IMR-90 (cell line): Measurements from ENCODE around the gene CTDSPL. TPM values are rescaled to one million over a fixed set of nuclear protein-coding genes. Genes with fewer than 3 reads are reported as not detected.

Source experiments
- ATAC-seq: fragments of 200-7000 bp; cut with Tn5 transposase; 2 replicates; pipeline ENCODE4 v1.9.1; 2020; ENCODE audit warnings: low read depth, mild to moderate bottlenecking, moderate library complexity
- BruUV-seq: library from RNA; stranded (reverse); fragments of 400-500 nt; replicated peaks from 2 replicates; lab custom pipeline; 2021; lab: Mats Ljungman, UMichigan
- CTCF ChIA-PET: fragments of 300-600 bp; formaldehyde crosslinking; extraction: SDS; loops from one replicate; lab custom pipeline; 2021; ENCODE audit warnings: antibody characterized with exemption; lab: Yijun Ruan, JAX
- POLR2A ChIA-PET: fragments of 300-600 bp; sonication (Branson Sonifier 250); formaldehyde crosslinking; loops from one replicate; lab custom pipeline; 2022; ENCODE audit warnings: antibody characterized with exemption; ENCODE audit not compliant: unreplicated experiment; lab: Charles Lee
- DNase-seq: peaks from one replicate; pipeline ENCODE4 v3.0.0; 2013
- H2AFZ ChIP-seq: replicated peaks from 2 replicates; pipeline ENCODE3; 2013; ENCODE audit warnings: low read length, mild to moderate bottlenecking; ENCODE audit not compliant: poor library complexity
- H2AK5ac ChIP-seq: 2 replicates; pipeline ENCODE4 v1.6.1; 2013; ENCODE audit warnings: low read depth, low read length, inconsistent platforms
- H2AK9ac ChIP-seq: replicated peaks from 2 replicates; pipeline ENCODE3; 2013; ENCODE audit warnings: mild to moderate bottlenecking, low read depth, low read length, moderate library complexity; ENCODE audit not compliant: poor library complexity
- H2BK120ac ChIP-seq: 2 replicates; pipeline ENCODE4 v1.6.1; 2013; ENCODE audit warnings: low read depth, low read length, inconsistent platforms
- H2BK15ac ChIP-seq: 3 replicates; pipeline ENCODE4 v1.6.1; 2013; ENCODE audit warnings: low read depth, low read length, inconsistent platforms
- H2BK20ac ChIP-seq: 2 replicates; pipeline ENCODE4 v1.6.1; 2013; ENCODE audit warnings: low read depth, mild to moderate bottlenecking, inconsistent platforms, low read length, moderate library complexity
- H2BK5ac ChIP-seq: 2 replicates; pipeline ENCODE4 v1.6.1; 2013; ENCODE audit warnings: mild to moderate bottlenecking, low read depth, low read length, inconsistent platforms; ENCODE audit not compliant: poor library complexity, severe bottlenecking
- H3K14ac ChIP-seq: replicated peaks from 2 replicates; pipeline ENCODE4 v1.6.1; 2013; ENCODE audit warnings: low read depth, low read length, inconsistent platforms
- H3K18ac ChIP-seq: 2 replicates; pipeline ENCODE4 v1.6.1; 2013; ENCODE audit warnings: low read depth, low read length, control low read depth
- H3K23ac ChIP-seq: 2 replicates; pipeline ENCODE4 v1.6.1; 2013; ENCODE audit warnings: low read depth, low read length, inconsistent platforms
- H3K27ac ChIP-seq: 2 replicates; pipeline ENCODE4 v1.5.1; 2013; ENCODE audit warnings: mild to moderate bottlenecking, control low read depth, low read length; ENCODE audit not compliant: insufficient read depth
- H3K27me3 ChIP-seq: 2 replicates; pipeline ENCODE4 v1.6.1; 2013; ENCODE audit warnings: low read length; ENCODE audit not compliant: control insufficient read depth, insufficient read depth
- H3K36me3 ChIP-seq: 2 replicates; pipeline ENCODE4 v1.6.1; 2013; ENCODE audit warnings: low read length, mixed read lengths; ENCODE audit not compliant: control insufficient read depth, insufficient read depth
- H3K4ac ChIP-seq: 2 replicates; pipeline ENCODE4 v1.6.1; 2013; ENCODE audit warnings: low read depth, low read length, inconsistent platforms
- H3K4me1 ChIP-seq: 2 replicates; pipeline ENCODE4 v1.6.1; 2013; ENCODE audit warnings: low read length, mixed read lengths; ENCODE audit not compliant: control insufficient read depth, insufficient read depth
- H3K4me2 ChIP-seq: 2 replicates; pipeline ENCODE4 v1.6.1; 2013; ENCODE audit warnings: low read depth, mild to moderate bottlenecking, control low read depth, low read length, moderate library complexity
- H3K4me3 ChIP-seq: 2 replicates; pipeline ENCODE4 v1.5.1; 2013; ENCODE audit warnings: low read depth, mild to moderate bottlenecking, control low read depth, low read length, moderate library complexity; ENCODE audit not compliant: insufficient read depth
- H3K56ac ChIP-seq: 2 replicates; pipeline ENCODE4 v1.6.1; 2013; ENCODE audit warnings: low read length, inconsistent platforms; ENCODE audit not compliant: insufficient read depth; ENCODE audit errors: extremely low read depth
- H3K79me1 ChIP-seq, 2 experiments: 2 replicates each; pipeline ENCODE4 v1.6.1; 2013; ENCODE audit warnings: low read length in 2 of 2, inconsistent platforms in 1 of 2, low read depth in 1 of 2
- H3K9ac ChIP-seq: 2 replicates; pipeline ENCODE4 v1.6.1; 2013; ENCODE audit warnings: low read depth, low read length, control low read depth
- H3K9me1 ChIP-seq: 2 replicates; pipeline ENCODE4 v1.6.1; 2013; ENCODE audit warnings: low read length, inconsistent platforms; ENCODE audit not compliant: insufficient read depth
- H3K9me3 ChIP-seq: 2 replicates; pipeline ENCODE4 v1.6.1; 2013; ENCODE audit warnings: low read length; ENCODE audit not compliant: control insufficient read depth, insufficient read depth
- H4K20me1 ChIP-seq: 2 replicates; pipeline ENCODE4 v1.6.1; 2013; ENCODE audit warnings: low read length, inconsistent platforms; ENCODE audit not compliant: insufficient read depth
- H4K5ac ChIP-seq: 2 replicates; pipeline ENCODE4 v1.6.1; 2013; ENCODE audit warnings: mild to moderate bottlenecking, low read depth, low read length, control low read depth
- H4K8ac ChIP-seq, 2 experiments: 2 replicates each; pipeline ENCODE4 v1.6.1; 2013; ENCODE audit warnings: low read depth in 2 of 2, low read length in 2 of 2, control low read depth in 1 of 2, inconsistent platforms in 1 of 2
- H4K91ac ChIP-seq: 2 replicates; pipeline ENCODE4 v1.6.1; 2013; ENCODE audit warnings: low read depth, low read length, inconsistent platforms; ENCODE audit not compliant: insufficient read depth
- MXI1 ChIP-seq: IDR thresholded peaks from 2 replicates; pipeline ENCODE4 v1.6.1; 2012; ENCODE audit warnings: low read depth, mild to moderate bottlenecking, low read length, moderate library complexity, borderline replicate concordance
- NFE2L2 ChIP-seq: fragments of 150-350 bp; IDR thresholded peaks from 2 replicates; pipeline ENCODE4 v1.6.1; 2016; ENCODE audit warnings: low read depth, mild to moderate bottlenecking, low read length
- WGBS, 2 experiments: methylation state at CpG; one replicate each; pipeline versions ENCODE4 v1.1.5 to v1.1.7; 2013; ENCODE audit warnings: missing lambda C conversion rate in 2 of 2; ENCODE audit not compliant: insufficient read length in 1 of 2; ENCODE audit errors: extremely low coverage in 2 of 2; 5-methylcytosine and 5-hydroxymethylcytosine counted together
- dilution Hi-C: fragments of 300-500 bp; cut with HindIII; formaldehyde crosslinking; loops from one replicate; pipeline ENCODE4 v1.14.3; 2018; ENCODE audit warnings: low sequenced_read_pairs; ENCODE audit not compliant: unreplicated experiment
- in situ Hi-C: fragments of 300-500 bp; cut with MboI; formaldehyde crosslinking; loops from 3 replicates; pipeline ENCODE4 v1.14.3; 2019; ENCODE audit warnings: low sequenced_read_pairs, inconsistent platforms, mixed read lengths
- intact Hi-C: fragments of 100-400 bp; cut with micrococcal nuclease; formaldehyde crosslinking; loops from 2 replicates; pipeline ENCODE4 v1.10.0; 2022
- polyA plus RNA-seq, 3 experiments: library from polyadenylated mRNA; depleted of rRNA; stranded (reverse); fragments of >200 nt; gene quantifications; 2 replicates each; pipeline ENCODE4 v1.2.3, GENCODE V29; 2012; ENCODE audit warnings: low replicate concordance in 1 of 3
- total RNA-seq: library from RNA; depleted of rRNA; stranded (reverse); fragments of >200 nt; gene quantifications from 2 replicates; pipeline ENCODE4 v1.2.3, GENCODE V29; 2012

CTDSPL gene
- total and polyA plus RNA-seq, 2 of the 4 experiments (the other 2 are of a cell fraction): 24.5 to 29.0 TPM

GRCh38 chr3:37864904-37865303 is 3.2 kb downstream of the CTDSPL start:
- Histone ChIP-seq H2BK120ac (no peak overlapping the region), H4K91ac (no peak overlapping the region), H3K27ac (no peak overlapping the region), H3K4ac (no peak overlapping the region), H4K20me1 (peaks cover 33% of the 10 kb centered on the region), H3K27me3 (no peaks in the 10 kb centered on the region), H3K4me3 (no peak overlapping the region), H4K5ac (no peak overlapping the region), H3K4me1 (peaks cover 15% of the 10 kb centered on the region), H3K36me3 (no peaks in the 10 kb centered on the region), H3K79me1 (peaks cover 18 to 53% of the 10 kb centered on the region in 2 experiments), H3K23ac (no peak overlapping the region), H2BK20ac (no peak overlapping the region), H3K9ac (no peak overlapping the region), H2AK5ac (peak overlapping the region; percentile 36; the same call in 1 of the 2 replicates), H2AK9ac (no peak overlapping the region), H3K56ac (no peak overlapping the region), H3K9me1 (peaks cover 16% of the 10 kb centered on the region), H3K9me3 (no peaks in the 10 kb centered on the region), H3K14ac (no peak overlapping the region), H2BK5ac (no peak overlapping the region), H3K18ac (no peak overlapping the region), H4K8ac (no peak overlapping the region), H2BK15ac (no peak overlapping the region), H2AFZ (no peak overlapping the region), H3K4me2 (no peak overlapping the region)
- no CpG with 5 or more reads among the region's 1 CpG for WGBS, 2 experiments
- dilution Hi-C loops: no loop called here
- CTCF ChIA-PET: interaction anchor here (0.9 kb wide), 1 partner anchor 10 kb away, joined by 3 read pairs; no protein-coding TSS in a partner anchor
- ATAC-seq: no peak
- intact Hi-C loops: no loop called here
- 0 out of 2 replicates have a peak, but pooled peaks have one; percentile 25 for TF ChIP-seq MXI1
- TF ChIP-seq NFE2L2: no peak
- POLR2A ChIA-PET: no interaction called here
- BruUV-seq: no TSS peak
- DNase-seq: no peak
- in situ Hi-C loops: loop anchor here (5.0 kb wide), 1 partner anchor 37 kb away; no protein-coding TSS in a partner anchor
